Tibial nerve (tissue), 4 donors: ENCODE measurements around the gene CALD1. TPM values are rescaled to one million over a fixed set of nuclear protein-coding genes. Genes with fewer than 3 reads are reported as not detected.

ENCODE experiments used
- DNase-seq, 2 donors: peaks; one replicate each; pipeline ENCODE4 v3.0.0-alpha.2; 2019; ENCODE audit warnings: low spot score in 2 of 2
- H3K27ac ChIP-seq, 4 donors: fragments of 200-600 bp; sonication (generic) in 3 of 4; one replicate each; pipeline ENCODE4 v1.5.1; 2017 to 2019; ENCODE audit warnings: mild to moderate bottlenecking in 1 of 4
- H3K27me3 ChIP-seq, 2 donors: fragments of 200-600 bp; sonication (generic) in 1 of 2; one replicate each; pipeline versions ENCODE4 v1.5.1 to v1.6.0; 2017 to 2019
- H3K36me3 ChIP-seq, 3 donors: fragments of 200-600 bp; sonication (generic); one replicate each; pipeline ENCODE4 v1.5.1; 2018 to 2019
- H3K4me1 ChIP-seq, 4 donors: fragments of 200-600 bp; sonication (generic) in 3 of 4; one replicate each; pipeline ENCODE4 v1.5.1; 2017 to 2019
- H3K4me3 ChIP-seq, 4 donors: fragments of 200-600 bp; sonication (generic) in 3 of 4; one replicate each; pipeline ENCODE4 v1.5.1; 2017 to 2019; ENCODE audit warnings: mild to moderate bottlenecking in 1 of 4, moderate library complexity in 1 of 4
- H3K9me3 ChIP-seq, 4 donors: fragments of 200-600 bp; sonication (generic) in 3 of 4; one replicate each; pipeline ENCODE4 v1.5.1; 2017 to 2019
- CTCF ChIP-seq, 5 experiments: fragments of 200-600 bp in 3 of 5; fragments of 450-650 bp in 2 of 5; sonication (generic) in 3 of 5; IDR thresholded peaks; one replicate each; pipeline ENCODE4 v1.5.1; 2016 to 2019; ENCODE audit warnings: antibody characterized with exemption in 5 of 5, mild to moderate bottlenecking in 3 of 5, moderate library complexity in 2 of 5
- EP300 ChIP-seq, 2 donors: sonication (generic); formaldehyde crosslinking; IDR thresholded peaks; one replicate each; pipeline ENCODE4 v1.6.1; 2017; ENCODE audit warnings: antibody characterized with exemption in 2 of 2, mild to moderate bottlenecking in 1 of 2
- POLR2A ChIP-seq, 2 donors: fragments of 450-650 bp; IDR thresholded peaks; one replicate each; pipeline ENCODE4 v1.6.1; 2017; ENCODE audit warnings: antibody characterized with exemption in 2 of 2, mild to moderate bottlenecking in 2 of 2, moderate library complexity in 2 of 2
- whole genome bisulfite sequencing, 2 donors: methylation state at CpG; one replicate each; pipeline ENCODE4 v1.1.5; 2018; 5-methylcytosine and 5-hydroxymethylcytosine counted together
- total RNA-seq, 4 donors: library from RNA; depleted of rRNA; stranded (reverse); fragments of >200 nt; gene quantifications; one replicate each; pipeline ENCODE4 v1.1.0, GENCODE V29; 2016

CALD1 gene
- total RNA-seq, 4 donors from 2014 or later, result 320 to 870 (median 433) TPM

GRCh38 chr7:134919240-134919641, 139.8 kb downstream of the CALD1 start:
- DNase-seq, result no peak
- TF ChIP-seq CTCF (IDR thresholded peaks at IDR 0.05), result no peak
- TF ChIP-seq EP300 (IDR thresholded peaks at IDR 0.05), result no peak
- no peak for TF ChIP-seq POLR2A (IDR thresholded peaks at IDR 0.05)
- H3K36me3 ChIP-seq, result peaks cover 0 to 7% (median 0%) of the 10 kb centered on the region in 3 donors
- H3K27ac ChIP-seq, result peak overlapping the region in 1 of 4 donors; percentile 19
- H3K4me1 ChIP-seq, result peaks cover 0 to 38% (median 8%) of the 10 kb centered on the region in 4 donors
- no peaks in the 10 kb centered on the region for H3K9me3 ChIP-seq
- H3K27me3 ChIP-seq, result no peaks in the 10 kb centered on the region
- H3K4me3 ChIP-seq, result no peak overlapping the region

GRCh38 chr7:134920026-134920753, 140.8 kb downstream of the CALD1 start:
- Histone ChIP-seq H3K9me3 (no peaks in the 10 kb centered on the region), H3K27me3 (no peaks in the 10 kb centered on the region), H3K36me3 (peaks cover 0 to 7% (median 0%) of the 10 kb centered on the region in 3 donors), H3K4me3 (no peak overlapping the region), H3K4me1 (peaks cover 0 to 35% (median 8%) of the 10 kb centered on the region in 4 donors), H3K27ac (peak overlapping the region in 1 of 4 donors; percentile 47)
- no peak for DNase-seq
- WGBS, 2 donors, result 61 to 75% methylated on average over 2 of the region's 2 CpGs
- TF ChIP-seq POLR2A (IDR thresholded peaks at IDR 0.05) (no peak), CTCF (IDR thresholded peaks at IDR 0.05) (no peak), EP300 (IDR thresholded peaks at IDR 0.05) (no peak)

- no peaks in the 10 kb centered on the region for H3K9me3 ChIP-seq
- H3K4me3 ChIP-seq, result no peak overlapping the region
- H3K27ac ChIP-seq, result no peak overlapping the region
- TF ChIP-seq EP300 (IDR thresholded peaks at IDR 0.05) (no peak), CTCF (IDR thresholded peaks at IDR 0.05) (no peak), POLR2A (IDR thresholded peaks at IDR 0.05) (no peak)
- no peaks in the 10 kb centered on the region for H3K36me3 ChIP-seq
- 83 to 90% methylated on average over 5 of the region's 5 CpGs for WGBS, 2 donors
- DNase-seq, result no peak
- peaks cover 0 to 39% (median 8%) of the 10 kb centered on the region in 4 donors for H3K4me1 ChIP-seq
- no peaks in the 10 kb centered on the region for H3K27me3 ChIP-seq
These were observed 143.6 kb downstream of the CALD1 start for GRCh38 chr7:134922720-134923704.

GRCh38 chr7:134925766-134926165, 146.3 kb downstream of the CALD1 start:
- 73 to 75% methylated on average over 5 of the region's 5 CpGs for WGBS, 2 donors
- peak overlapping the region in 1 of 4 donors; percentile 29 for H3K27ac ChIP-seq
- TF ChIP-seq CTCF (IDR thresholded peaks at IDR 0.05) (no peak), EP300 (IDR thresholded peaks at IDR 0.05) (peak in 1 of 2 donors; percentile 17)
- peaks cover 0 to 15% (median 0%) of the 10 kb centered on the region in 3 donors for H3K36me3 ChIP-seq
- no peak overlapping the region for H3K4me3 ChIP-seq
- H3K27me3 ChIP-seq, result no peaks in the 10 kb centered on the region
- no peaks in the 10 kb centered on the region for H3K9me3 ChIP-seq
- H3K4me1 ChIP-seq, result peaks cover 0 to 13% (median 2%) of the 10 kb centered on the region in 4 donors
- DNase-seq, result no peak
